GM19397 (cell line): ENCODE results near the gene ROGDI.

Experiments used
- ATAC-seq: cut with Tn5 transposase; IDR thresholded peaks from one replicate; pipeline ENCODE4 v1.9.1; 2021; ENCODE audit warnings: mild to moderate bottlenecking, moderate library complexity; ENCODE audit not compliant: unreplicated experiment

ROGDI gene

GRCh38 chr16:4801962-4802658 is at the start of gene ROGDI:
ROGDI (minus strand) TSS chr16:4802633; CDS start chr16:4802571, 62 bp downstream.
- peak; percentile 52 for ATAC-seq

- ATAC-seq: no peak
Observed at GRCh38 chr16:4850211-4850610, 47.8 kb upstream of the ROGDI start.

- ATAC-seq: peak; percentile 12
Observed at GRCh38 chr16:4847774-4848587, 45.5 kb upstream of the ROGDI start.

- ATAC-seq: peak; percentile 91
Observed at GRCh38 chr16:4846901-4847773, 44.7 kb upstream of the ROGDI start, which contains the start of the genes GLYR1 and UBN1. GLYR1 (minus strand) TSS chr16:4847288; CDS start chr16:4847265, 23 bp downstream. UBN1 (plus strand) TSS chr16:4847481; CDS start chr16:4852918, 5,437 bp downstream.

- peak; percentile 16 for ATAC-seq
Observed at GRCh38 chr16:4846503-4846900, 44.1 kb upstream of the ROGDI start.

GRCh38 chr16:4840984-4841383 is 38.6 kb upstream of the ROGDI start:
- ATAC-seq: no peak

- no peak for ATAC-seq
Observed at GRCh38 chr16:4839942-4840341, 37.5 kb upstream of the ROGDI start.

- ATAC-seq: no peak
Observed at GRCh38 chr16:4837733-4838501, 35.5 kb upstream of the ROGDI start.

GRCh38 chr16:4836727-4837126 is 34.3 kb upstream of the ROGDI start:
- no peak for ATAC-seq

GRCh38 chr16:4833584-4833983 is 31.2 kb upstream of the ROGDI start:
- no peak for ATAC-seq

- no peak for ATAC-seq
Observed at GRCh38 chr16:4832698-4833343, 30.4 kb upstream of the ROGDI start.

GRCh38 chr16:4831616-4832015 is 29.2 kb upstream of the ROGDI start:
- ATAC-seq: no peak

- ATAC-seq: no peak
Observed at GRCh38 chr16:4830408-4830807, 28.0 kb upstream of the ROGDI start.

GRCh38 chr16:4828567-4829321 is 26.3 kb upstream of the ROGDI start:
- no peak for ATAC-seq

GRCh38 chr16:4826980-4827379 is 24.5 kb upstream of the ROGDI start:
- ATAC-seq: no peak

GRCh38 chr16:4826526-4826925 is 24.1 kb upstream of the ROGDI start:
- ATAC-seq: no peak

GRCh38 chr16:4825196-4825595 is 22.8 kb upstream of the ROGDI start:
- no peak for ATAC-seq

- ATAC-seq: no peak
Observed at GRCh38 chr16:4820652-4821051, 18.2 kb upstream of the ROGDI start.

- ATAC-seq: no peak
Observed at GRCh38 chr16:4814542-4815173, 12.2 kb upstream of the ROGDI start.
